ENCODE results near the gene AGAP1.

- TF ChIP-seq CTCF (IDR thresholded peaks at IDR 0.05; ENCODE audit: insufficient read depth, low read depth, low read length) (no peak), EZH2 (IDR thresholded peaks at IDR 0.05; ENCODE audit: insufficient read depth, low read length) (no peak)
Measured at GRCh38 chr2:235868224-235868623, 374.4 kb downstream of the AGAP1 start.
